ENCODE data around the gene NOTUM. TPM values are rescaled to one million over a fixed set of nuclear protein-coding genes. Genes with fewer than 3 reads are reported as not detected.

NOTUM gene
- polyA plus RNA-seq, 3 donors = not detected

DNA sequence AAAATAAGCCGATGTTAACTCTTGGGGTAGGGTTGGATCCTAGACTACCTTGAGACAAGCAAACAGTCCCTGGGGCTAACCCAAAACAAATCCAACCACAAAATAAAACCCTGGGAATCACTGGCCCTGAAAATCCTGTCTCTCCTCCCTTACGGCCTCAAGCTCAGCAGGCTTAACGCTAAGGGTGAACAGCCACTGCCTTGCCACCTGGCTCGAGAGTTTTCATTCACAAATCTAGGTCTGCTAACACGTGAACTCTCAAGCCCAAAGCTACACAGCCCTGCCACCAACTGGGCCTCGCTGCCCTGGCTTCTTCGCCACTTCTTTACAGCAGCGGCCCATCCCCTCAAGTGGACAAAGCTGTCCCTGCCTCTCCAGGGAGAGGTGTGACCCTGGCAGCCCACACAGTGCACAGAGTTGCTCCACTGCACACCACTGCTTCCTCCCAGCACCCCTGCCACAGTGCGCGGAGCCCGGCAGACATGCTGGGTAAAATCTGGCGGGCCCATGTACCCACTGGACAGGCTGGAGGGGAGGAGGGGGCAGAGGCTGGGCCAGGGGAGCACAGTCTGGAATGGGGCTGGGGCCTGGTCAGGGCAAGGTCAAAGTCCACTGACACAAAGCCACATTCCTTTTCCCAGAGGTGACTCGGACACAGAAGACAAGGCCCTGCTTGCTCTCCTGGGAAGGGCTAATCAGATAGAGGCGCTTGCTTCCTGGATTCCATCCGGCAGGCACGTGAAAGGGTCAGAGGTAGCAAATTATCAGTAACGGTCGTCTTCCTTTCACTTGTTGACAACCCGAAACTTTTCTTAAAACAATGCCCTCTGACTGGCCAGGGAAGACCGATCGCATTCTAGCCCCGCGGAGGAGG is 50.8 kb downstream of the NOTUM start:
- TF ChIP-seq, protein P1, sequence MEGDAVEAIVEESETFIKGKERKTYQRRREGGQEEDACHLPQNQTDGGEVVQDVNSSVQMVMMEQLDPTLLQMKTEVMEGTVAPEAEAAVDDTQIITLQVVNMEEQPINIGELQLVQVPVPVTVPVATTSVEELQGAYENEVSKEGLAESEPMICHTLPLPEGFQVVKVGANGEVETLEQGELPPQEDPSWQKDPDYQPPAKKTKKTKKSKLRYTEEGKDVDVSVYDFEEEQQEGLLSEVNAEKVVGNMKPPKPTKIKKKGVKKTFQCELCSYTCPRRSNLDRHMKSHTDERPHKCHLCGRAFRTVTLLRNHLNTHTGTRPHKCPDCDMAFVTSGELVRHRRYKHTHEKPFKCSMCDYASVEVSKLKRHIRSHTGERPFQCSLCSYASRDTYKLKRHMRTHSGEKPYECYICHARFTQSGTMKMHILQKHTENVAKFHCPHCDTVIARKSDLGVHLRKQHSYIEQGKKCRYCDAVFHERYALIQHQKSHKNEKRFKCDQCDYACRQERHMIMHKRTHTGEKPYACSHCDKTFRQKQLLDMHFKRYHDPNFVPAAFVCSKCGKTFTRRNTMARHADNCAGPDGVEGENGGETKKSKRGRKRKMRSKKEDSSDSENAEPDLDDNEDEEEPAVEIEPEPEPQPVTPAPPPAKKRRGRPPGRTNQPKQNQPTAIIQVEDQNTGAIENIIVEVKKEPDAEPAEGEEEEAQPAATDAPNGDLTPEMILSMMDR (IDR thresholded peaks at IDR 0.05) = no peak
- H3K9me3 Mint-ChIP-seq = no peaks in the 10 kb centered on the region
- peak overlapping the region in 3 of 7 donors; percentile 53 to 75 (median 71) for H3K27ac Mint-ChIP-seq
- H3K27me3 ChIP-seq (ENCODE audit: control insufficient read depth in 2 of 2, insufficient read depth in 2 of 2, low read length in 2 of 2) = no peaks in the 10 kb centered on the region
- H3K36me3 ChIP-seq (replicated peaks in 1 of 2; ENCODE audit: control insufficient read depth in 1 of 2, insufficient read depth in 2 of 2, low read length in 2 of 2) = peaks cover 54 to 55% of the 10 kb centered on the region in 2 donors
- H3K79me2 ChIP-seq (ENCODE audit: insufficient read depth, low read length) = peaks cover 30% of the 10 kb centered on the region
- H3K4me3 ChIP-seq (replicated peaks in 1 of 3; ENCODE audit: low read depth in 2 of 3, low read length in 3 of 3) = peak overlapping the region; percentile 56 to 81 (median 59)
- peak overlapping the region; percentile 96 for H3K4me2 ChIP-seq (replicated peaks; ENCODE audit: extremely low read depth, low read length, poor library complexity, severe bottlenecking)
- H2AFZ ChIP-seq (ENCODE audit: insufficient read depth, low read depth, low read length, poor library complexity, severe bottlenecking) = peak overlapping the region; percentile 75
- peaks cover 15 to 16% of the 10 kb centered on the region in 2 donors for H3K4me1 ChIP-seq (ENCODE audit: control insufficient read depth in 1 of 2, insufficient read depth in 2 of 2, low read length in 2 of 2)
- WGBS (ENCODE audit: insufficient coverage) = 36% methylated on average over 20 of the region's 23 CpGs
- no peaks in the 10 kb centered on the region for H3K27me3 Mint-ChIP-seq (ENCODE audit: low read depth in 3 of 3)
- no peak overlapping the region for H3K27ac ChIP-seq (ENCODE audit: low read depth in 1 of 2, low read length in 2 of 2)
- H4K20me1 ChIP-seq (ENCODE audit: insufficient read depth, low read length) = peaks cover 49% of the 10 kb centered on the region
- H3K4me3 Mint-ChIP-seq = peak overlapping the region; percentile 87 to 94
- intact Hi-C loops (cut with micrococcal nuclease) = loop anchor here in 1 of 2 donors (10.0 kb wide), 1 partner anchor 45 kb away; the partner anchor contains the start of gene P4HB
- peak overlapping the region; percentile 51 for H3K9ac ChIP-seq (ENCODE audit: insufficient read depth, low read length, poor library complexity, severe bottlenecking)
- H3K9me3 ChIP-seq (replicated peaks in 1 of 2; ENCODE audit: control insufficient read depth in 1 of 2, insufficient read depth in 1 of 2, low read length in 2 of 2) = no peaks in the 10 kb centered on the region
- H3K4me1 Mint-ChIP-seq = peaks cover 23% of the 10 kb centered on the region
- DNase-seq = no peak
- peaks cover 48 to 62% of the 10 kb centered on the region in 2 donors for H3K36me3 Mint-ChIP-seq

DNA sequence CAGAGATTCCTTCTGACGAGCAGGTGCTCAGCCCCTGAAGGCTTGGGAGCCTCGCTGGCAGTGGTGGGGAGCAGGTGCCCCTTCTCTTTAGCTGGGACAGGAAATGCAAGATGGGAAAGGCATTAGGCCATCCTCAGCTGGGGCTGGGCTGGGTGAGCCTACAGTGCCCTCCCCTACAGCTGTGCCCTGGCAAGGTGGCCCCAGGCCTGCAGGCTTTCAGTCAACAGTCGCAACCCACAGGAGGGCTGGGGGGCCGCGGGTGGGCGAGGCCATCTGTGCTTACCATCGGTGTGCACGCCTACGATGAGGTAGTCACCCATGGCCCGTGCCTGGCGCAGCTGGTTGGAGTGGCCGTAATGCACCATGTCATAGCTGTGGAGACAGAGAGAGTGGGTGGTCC is 51.8 kb downstream of the NOTUM start:
- H3K9ac ChIP-seq (ENCODE audit: insufficient read depth, low read length, poor library complexity, severe bottlenecking) = no peak overlapping the region
- H3K27me3 ChIP-seq (ENCODE audit: control insufficient read depth in 2 of 2, insufficient read depth in 2 of 2, low read length in 2 of 2) = no peaks in the 10 kb centered on the region
- intact Hi-C loops (cut with micrococcal nuclease) = no loop called here
- Mint-ChIP-seq H3K27ac (no peak overlapping the region), H3K36me3 (peaks cover 42 to 62% of the 10 kb centered on the region in 2 donors), H3K4me1 (peaks cover 23% of the 10 kb centered on the region), H3K9me3 (no peaks in the 10 kb centered on the region), H3K4me3 (no peak overlapping the region), H3K27me3 (ENCODE audit: low read depth in 3 of 3) (no peaks in the 10 kb centered on the region)
- peaks cover 39% of the 10 kb centered on the region for H4K20me1 ChIP-seq (ENCODE audit: insufficient read depth, low read length)
- peaks cover 46 to 52% of the 10 kb centered on the region in 2 donors for H3K36me3 ChIP-seq (replicated peaks in 1 of 2; ENCODE audit: control insufficient read depth in 1 of 2, insufficient read depth in 2 of 2, low read length in 2 of 2)
- no peaks in the 10 kb centered on the region for H3K9me3 ChIP-seq (replicated peaks in 1 of 2; ENCODE audit: control insufficient read depth in 1 of 2, insufficient read depth in 1 of 2, low read length in 2 of 2)
- no peak overlapping the region for H3K4me3 ChIP-seq (replicated peaks in 1 of 3; ENCODE audit: low read depth in 2 of 3, low read length in 3 of 3)
- H2AFZ ChIP-seq (ENCODE audit: insufficient read depth, low read depth, low read length, poor library complexity, severe bottlenecking) = no peak overlapping the region
- H3K27ac ChIP-seq (ENCODE audit: low read depth in 1 of 2, low read length in 2 of 2) = no peak overlapping the region
- TF ChIP-seq, protein P1 (IDR thresholded peaks at IDR 0.05) = no peak
- peaks cover 15 to 16% of the 10 kb centered on the region in 2 donors for H3K4me1 ChIP-seq (ENCODE audit: control insufficient read depth in 1 of 2, insufficient read depth in 2 of 2, low read length in 2 of 2)
- H3K4me2 ChIP-seq (replicated peaks; ENCODE audit: extremely low read depth, low read length, poor library complexity, severe bottlenecking) = no peak overlapping the region
- WGBS (ENCODE audit: insufficient coverage) = 96% methylated on average over 12 of the region's 12 CpGs
- DNase-seq = no peak
- peaks cover 20% of the 10 kb centered on the region for H3K79me2 ChIP-seq (ENCODE audit: insufficient read depth, low read length)

All from CD14-positive monocyte (primary cell).